ENCODE data around the gene ADH6.
"Not testable (repeated sequence)": the region's sequence is repeated elsewhere in the genome, so short reads cannot be mapped to it uniquely, and the experiment has no call there.

Gene ADH6

GRCh38 chr4:99219072-99219471 lies at the start of gene ADH6:
Gene ADH6 (minus strand): TSS chr4:99219246. CDS start chr4:99219152, 94 bp downstream.
- in situ Hi-C loops (cut with MboI; ENCODE audit: low sequenced_read_pairs), result no loop called here

GRCh38 chr4:99264927-99265326 lies 45.9 kb upstream of the ADH6 start:
- in situ Hi-C loops (cut with MboI; ENCODE audit: low sequenced_read_pairs), result no loop called here

GRCh38 chr4:99252746-99253145 lies 33.7 kb upstream of the ADH6 start:
- in situ Hi-C loops (cut with MboI; ENCODE audit: low sequenced_read_pairs), result no loop called here

- in situ Hi-C loops (cut with MboI; ENCODE audit: low sequenced_read_pairs), result no loop called here
These were observed 29.7 kb upstream of the ADH6 start for GRCh38 chr4:99248714-99249113.

- in situ Hi-C loops (cut with MboI; ENCODE audit: low sequenced_read_pairs), result no loop called here
These were observed 16.9 kb upstream of the ADH6 start for GRCh38 chr4:99235955-99236354.

- in situ Hi-C loops (cut with MboI; ENCODE audit: low sequenced_read_pairs), result no loop called here
These were observed 15.4 kb upstream of the ADH6 start for GRCh38 chr4:99234331-99235010.

GRCh38 chr4:99233397-99233796 lies 14.4 kb upstream of the ADH6 start:
- in situ Hi-C loops (cut with MboI; ENCODE audit: low sequenced_read_pairs), result not testable (repeated sequence)

- in situ Hi-C loops (cut with MboI; ENCODE audit: low sequenced_read_pairs), result not testable (repeated sequence)
These were observed 9.7 kb upstream of the ADH6 start for GRCh38 chr4:99228706-99229105.

GRCh38 chr4:99227646-99228045 lies 8.6 kb upstream of the ADH6 start:
- in situ Hi-C loops (cut with MboI; ENCODE audit: low sequenced_read_pairs), result not testable (repeated sequence)

GRCh38 chr4:99221980-99222379 lies 2.9 kb upstream of the ADH6 start:
- in situ Hi-C loops (cut with MboI; ENCODE audit: low sequenced_read_pairs), result no loop called here

GRCh38 chr4:99219479-99219878 lies 433 bp upstream of the ADH6 start:
- in situ Hi-C loops (cut with MboI; ENCODE audit: low sequenced_read_pairs), result no loop called here

GRCh38 chr4:99215521-99215920 lies 3.5 kb downstream of the ADH6 start:
- in situ Hi-C loops (cut with MboI; ENCODE audit: low sequenced_read_pairs), result no loop called here

- in situ Hi-C loops (cut with MboI; ENCODE audit: low sequenced_read_pairs), result no loop called here
These were observed 8.3 kb downstream of the ADH6 start for GRCh38 chr4:99210789-99211188.

- in situ Hi-C loops (cut with MboI; ENCODE audit: low sequenced_read_pairs), result no loop called here
These were observed 9.4 kb downstream of the ADH6 start for GRCh38 chr4:99209671-99210070.

GRCh38 chr4:99208719-99209075 lies 10.3 kb downstream of the ADH6 start:
- in situ Hi-C loops (cut with MboI; ENCODE audit: low sequenced_read_pairs), result no loop called here

GRCh38 chr4:99207911-99208718 lies 10.9 kb downstream of the ADH6 start:
- in situ Hi-C loops (cut with MboI; ENCODE audit: low sequenced_read_pairs), result no loop called here

- in situ Hi-C loops (cut with MboI; ENCODE audit: low sequenced_read_pairs), result no loop called here
These were observed 11.8 kb downstream of the ADH6 start for GRCh38 chr4:99207069-99207743.

- in situ Hi-C loops (cut with MboI; ENCODE audit: low sequenced_read_pairs), result no loop called here
These were observed 13.7 kb downstream of the ADH6 start for GRCh38 chr4:99205153-99205979.

- in situ Hi-C loops (cut with MboI; ENCODE audit: low sequenced_read_pairs), result no loop called here
These were observed 16.5 kb downstream of the ADH6 start for GRCh38 chr4:99202536-99202935.

- in situ Hi-C loops (cut with MboI; ENCODE audit: low sequenced_read_pairs), result no loop called here
These were observed 17.0 kb downstream of the ADH6 start for GRCh38 chr4:99202094-99202493.

GRCh38 chr4:99201690-99202089 lies 17.4 kb downstream of the ADH6 start:
- in situ Hi-C loops (cut with MboI; ENCODE audit: low sequenced_read_pairs), result no loop called here
